NCI-H1417 (cell line): ENCODE data around the gene NENF.
"Not testable (repeated sequence)": the region's sequence is repeated elsewhere in the genome, so short reads cannot be mapped to it uniquely, and the experiment has no call there.

ENCODE experiments used
- DNase-seq, 3 experiments: peaks; one replicate each; lab custom pipeline; 2025; lab: John Stamatoyannopoulos, UW

NENF gene

GRCh38 chr1:212459656-212460055, 26.9 kb downstream of the NENF start:
- DNase-seq, result no peak

- no peak for DNase-seq
Observed at GRCh38 chr1:212460376-212460775, 27.7 kb downstream of the NENF start.

- DNase-seq, result no peak
Observed at GRCh38 chr1:212461916-212462660, 29.4 kb downstream of the NENF start.

- no peak for DNase-seq
Observed at GRCh38 chr1:212463565-212464285, 31.0 kb downstream of the NENF start.

- no peak for DNase-seq
Observed at GRCh38 chr1:212465311-212465710, 32.6 kb downstream of the NENF start.

GRCh38 chr1:212466437-212466836, 33.7 kb downstream of the NENF start:
- no peak for DNase-seq

- DNase-seq, result no peak
Observed at GRCh38 chr1:212466898-212467650, 34.4 kb downstream of the NENF start.

GRCh38 chr1:212467843-212468482, 35.2 kb downstream of the NENF start:
- DNase-seq, result no peak

- no peak for DNase-seq
Observed at GRCh38 chr1:212470059-212470458, 37.3 kb downstream of the NENF start.

GRCh38 chr1:212471286-212471685, 38.6 kb downstream of the NENF start:
- no peak for DNase-seq

GRCh38 chr1:212471891-212472675, 39.4 kb downstream of the NENF start:
- DNase-seq, result no peak

- DNase-seq, result no peak
Observed at GRCh38 chr1:212473729-212474128, 41.0 kb downstream of the NENF start.

- no peak for DNase-seq
Observed at GRCh38 chr1:212475151-212475550, 42.4 kb downstream of the NENF start.

- DNase-seq, result not testable (repeated sequence)
Observed at GRCh38 chr1:212475831-212476230, 43.1 kb downstream of the NENF start.

GRCh38 chr1:212477014-212477679, 44.4 kb downstream of the NENF start:
- DNase-seq, result peak; percentile 74 to 94 (median 77)

GRCh38 chr1:212477680-212478466, 45.2 kb downstream of the NENF start:
- no peak for DNase-seq

- DNase-seq, result no peak
Observed at GRCh38 chr1:212478467-212479025, 45.8 kb downstream of the NENF start.

- DNase-seq, result no peak
Observed at GRCh38 chr1:212479188-212479587, 46.5 kb downstream of the NENF start.

GRCh38 chr1:212480711-212481437, 48.2 kb downstream of the NENF start:
- DNase-seq, result not testable (repeated sequence)
